Endothelial cell (in vitro differentiated cells): Measurements from ENCODE around the gene CYP27C1. TPM values are rescaled to one million over a fixed set of nuclear protein-coding genes. Genes with fewer than 3 reads are reported as not detected.

Experiments used
- DNase-seq: peaks from one replicate; pipeline ENCODE4 v3.0.0; 2021; ENCODE audit warnings: low spot score
- H3K27ac Mint-ChIP-seq: one replicate; pipeline ENCODE4 v1.8.0; 2021; ENCODE audit warnings: mixed read lengths, inconsistent platforms; ENCODE audit not compliant: unreplicated experiment
- H3K27me3 Mint-ChIP-seq: one replicate; pipeline ENCODE4 v1.8.0; 2021; ENCODE audit warnings: mild to moderate bottlenecking, moderate library complexity, mixed read lengths, inconsistent platforms; ENCODE audit not compliant: unreplicated experiment
- H3K36me3 Mint-ChIP-seq: one replicate; pipeline ENCODE4 v1.8.0; 2021; ENCODE audit warnings: mild to moderate bottlenecking, low read depth, mixed read lengths, inconsistent platforms; ENCODE audit not compliant: unreplicated experiment
- H3K4me1 Mint-ChIP-seq: one replicate; pipeline ENCODE4 v1.8.0; 2021; ENCODE audit warnings: mild to moderate bottlenecking, mixed read lengths, inconsistent platforms; ENCODE audit not compliant: unreplicated experiment
- H3K4me3 Mint-ChIP-seq: one replicate; pipeline ENCODE4 v1.8.0; 2021; ENCODE audit warnings: mild to moderate bottlenecking, mixed read lengths, inconsistent platforms; ENCODE audit not compliant: unreplicated experiment
- H3K9me3 Mint-ChIP-seq: one replicate; pipeline ENCODE4 v1.8.0; 2021; ENCODE audit warnings: mixed read lengths, inconsistent platforms; ENCODE audit not compliant: unreplicated experiment
- CTCF ChIP-seq: fragments of 200-600 bp; sonication (generic); IDR thresholded peaks from one replicate; pipeline ENCODE4 v1.5.0; 2021; ENCODE audit warnings: antibody characterized with exemption; ENCODE audit not compliant: unreplicated experiment
- total RNA-seq: library from RNA; stranded (reverse); fragmentation: NEBNext Ultra II Directional; extraction: Animal tissue kit (Norgen Biotek cat#: 25700); gene quantifications from one replicate; pipeline ENCODE4 v1.2.1, GENCODE V29; 2021; ENCODE audit not compliant: unreplicated experiment

The CYP27C1 gene
- total RNA-seq, 1 donor from 2014 or later, result 6.4 TPM

- Mint-ChIP-seq H3K27me3 (peaks cover 6% of the 10 kb centered on the region), H3K9me3 (no peaks in the 10 kb centered on the region), H3K27ac (no peak overlapping the region), H3K4me1 (peaks cover 30% of the 10 kb centered on the region), H3K4me3 (no peak overlapping the region), H3K36me3 (no peaks in the 10 kb centered on the region)
- DNase-seq, result no peak
- TF ChIP-seq CTCF, result no peak
These were observed 82.9 kb downstream of the CYP27C1 start for GRCh38 chr2:127137225-127137624.

- no peak for DNase-seq
- Mint-ChIP-seq H3K4me3 (no peak overlapping the region), H3K36me3 (no peaks in the 10 kb centered on the region), H3K9me3 (no peaks in the 10 kb centered on the region), H3K27ac (peak overlapping the region; percentile 67), H3K27me3 (peaks cover 6% of the 10 kb centered on the region), H3K4me1 (peaks cover 17% of the 10 kb centered on the region)
- no peak for TF ChIP-seq CTCF
These were observed 85.0 kb downstream of the CYP27C1 start for GRCh38 chr2:127134833-127135830.

GRCh38 chr2:127134235-127134634 lies 85.9 kb downstream of the CYP27C1 start:
- peaks cover 11% of the 10 kb centered on the region for H3K4me1 Mint-ChIP-seq
- DNase-seq, result no peak
- H3K36me3 Mint-ChIP-seq, result no peaks in the 10 kb centered on the region
- H3K9me3 Mint-ChIP-seq, result no peaks in the 10 kb centered on the region
- peaks cover 6% of the 10 kb centered on the region for H3K27me3 Mint-ChIP-seq
- H3K27ac Mint-ChIP-seq, result no peak overlapping the region
- no peak for TF ChIP-seq CTCF
- H3K4me3 Mint-ChIP-seq, result no peak overlapping the region

Other genes with a start within 250 kb of the CYP27C1 start
- gene BIN1, start 113.1 kb downstream of the CYP27C1 start, total RNA-seq, result 182 TPM
- gene ERCC3, start 73.8 kb upstream of the CYP27C1 start, total RNA-seq, result 45.1 TPM
- gene MAP3K2, start 167.7 kb upstream of the CYP27C1 start, total RNA-seq, result 27.3 TPM
- gene PROC, start 198.1 kb upstream of the CYP27C1 start, total RNA-seq, result not detected